Measurements from ENCODE around the gene CEACAM19.
A peak's percentile ranks its signal among the peaks of the same experiment; 100 is the strongest.

Gene CEACAM19

DNA sequence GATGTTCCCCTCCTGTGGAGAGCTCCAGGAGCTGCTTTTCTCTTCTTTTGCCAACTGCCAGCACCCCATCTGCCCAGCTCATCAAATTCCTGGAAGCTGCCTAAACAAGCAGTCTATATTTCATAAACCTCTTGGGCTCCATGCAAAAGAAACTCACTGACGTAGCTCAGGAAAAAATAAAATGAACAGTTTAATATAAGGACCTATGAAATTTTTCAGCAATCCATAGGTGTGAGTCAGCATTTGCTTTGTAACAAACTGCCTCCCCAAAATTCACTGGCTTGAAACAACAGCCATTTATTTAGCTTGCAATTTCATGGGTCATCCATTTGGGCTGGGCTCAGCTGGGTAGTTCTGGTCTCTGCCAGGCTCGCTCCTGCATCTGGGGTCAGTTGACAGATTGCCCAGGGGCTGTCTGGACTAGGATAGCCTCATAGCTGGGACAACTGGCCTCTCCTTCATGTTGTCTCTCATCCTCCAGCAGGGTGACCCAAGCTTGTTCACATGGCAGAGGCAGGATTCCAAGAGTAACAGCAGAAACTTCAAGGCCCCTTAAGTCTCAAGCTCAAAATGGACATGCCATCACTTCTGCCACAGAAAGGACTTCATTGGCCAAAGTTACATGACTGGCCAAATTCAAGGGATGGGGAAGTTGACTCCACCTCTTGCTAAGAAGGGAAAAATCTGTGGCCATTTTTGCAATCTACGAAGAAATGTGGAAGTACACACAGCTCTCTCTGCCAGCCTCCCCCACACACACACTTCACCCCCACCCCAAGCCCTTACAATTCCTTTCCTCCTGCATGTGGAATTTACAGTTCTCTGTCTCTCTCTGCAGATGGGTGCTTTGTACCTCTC, 35.5 kb upstream of the CEACAM19 start:
- Histone ChIP-seq H3K27ac (ENCODE audit: low read depth, low read length) (no peak overlapping the region), H3K4me1 (ENCODE audit: control insufficient read depth, insufficient read depth, low read length) (peaks cover 19% of the 10 kb centered on the region), H3K9me3 (ENCODE audit: control insufficient read depth, insufficient read depth, low read depth, low read length) (peaks cover 4% of the 10 kb centered on the region; the same call in 1 of the 2 replicates), H3K27me3 (ENCODE audit: control insufficient read depth, insufficient read depth, low read length) (no peaks in the 10 kb centered on the region), H3K4me3 (ENCODE audit: low read depth, low read length) (no peak overlapping the region), H3K36me3 (ENCODE audit: control insufficient read depth, insufficient read depth, low read length) (no peaks in the 10 kb centered on the region), H3K9ac (ENCODE audit: low read length) (no peak overlapping the region)

DNA sequence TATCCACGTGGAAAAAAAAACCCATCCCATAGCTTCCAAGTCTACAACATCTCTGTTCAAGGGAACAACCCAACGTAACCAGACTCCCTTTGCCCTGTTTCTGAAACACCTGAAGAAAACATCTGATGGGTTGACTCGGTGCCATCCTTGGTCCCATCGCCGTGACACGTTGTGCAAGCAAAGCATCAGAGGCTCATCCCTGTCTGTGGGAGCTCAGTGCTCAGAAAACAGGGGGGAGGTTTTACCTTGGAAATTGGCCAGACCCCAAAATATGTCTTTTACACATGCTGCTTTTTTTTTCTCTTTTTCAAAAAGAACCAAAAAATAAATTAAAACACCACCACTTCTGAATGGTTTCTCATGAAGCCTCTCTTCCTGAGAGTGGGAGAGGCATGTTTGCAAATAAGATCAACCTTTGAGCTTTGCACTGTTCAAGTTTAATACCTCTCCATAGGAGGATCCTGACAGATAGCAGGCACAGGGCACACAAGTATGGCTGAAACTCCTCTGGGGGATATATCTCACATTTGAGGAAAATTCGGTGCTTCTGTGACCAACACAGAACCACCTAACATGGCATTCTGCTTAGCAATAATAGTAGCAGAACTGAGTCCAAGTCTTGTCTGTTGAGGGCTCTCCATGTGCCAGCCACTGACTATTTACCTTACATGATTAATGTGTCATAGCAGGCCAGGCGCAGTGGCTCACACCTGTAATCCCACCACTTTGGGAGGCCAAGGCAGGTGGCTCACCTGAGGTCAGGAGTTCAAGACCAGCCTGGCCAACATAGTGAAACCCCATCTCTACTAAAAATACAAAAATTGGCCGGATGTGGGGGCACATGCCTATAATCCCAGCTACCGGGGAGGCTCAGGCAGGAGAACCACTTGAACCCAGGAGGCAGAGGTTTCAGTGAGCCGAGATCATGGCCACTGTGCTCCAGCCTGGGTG, 34.6 kb upstream of the CEACAM19 start:
- Histone ChIP-seq H3K27ac (ENCODE audit: low read depth, low read length) (no peak overlapping the region), H3K9ac (ENCODE audit: low read length) (no peak overlapping the region)

DNA sequence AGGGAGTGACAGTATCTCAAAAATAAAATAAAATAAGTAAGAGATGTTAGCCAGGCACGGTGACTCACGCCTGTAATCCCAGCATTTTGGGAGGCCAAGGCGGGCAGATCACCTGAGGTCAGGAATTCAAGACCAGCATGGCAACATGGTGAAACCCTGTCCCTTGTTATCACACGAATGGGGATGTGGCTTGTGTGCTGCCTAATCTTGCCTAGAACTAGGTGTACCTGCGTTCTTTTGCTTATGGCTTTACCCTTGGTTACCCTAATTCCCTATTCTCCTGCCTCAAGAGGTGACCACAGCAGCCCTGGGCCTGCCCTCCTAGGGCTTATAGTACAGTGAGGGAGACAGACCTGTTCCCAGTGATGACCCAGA, 33.9 kb upstream of the CEACAM19 start:
- Histone ChIP-seq H3K27ac (ENCODE audit: low read depth, low read length) (no peak overlapping the region), H3K9me3 (ENCODE audit: control insufficient read depth, insufficient read depth, low read depth, low read length) (peaks cover 4% of the 10 kb centered on the region; the same call in 1 of the 2 replicates), H3K4me1 (ENCODE audit: control insufficient read depth, insufficient read depth, low read length) (peaks cover 16% of the 10 kb centered on the region), H3K27me3 (ENCODE audit: control insufficient read depth, insufficient read depth, low read length) (no peaks in the 10 kb centered on the region), H3K4me3 (ENCODE audit: low read depth, low read length) (no peak overlapping the region), H3K36me3 (ENCODE audit: control insufficient read depth, insufficient read depth, low read length) (no peaks in the 10 kb centered on the region), H3K9ac (ENCODE audit: low read length) (no peak overlapping the region)

More for the DNA sequence above, 34.6 kb upstream of the CEACAM19 start:
- H3K4me3 ChIP-seq (ENCODE audit: low read depth, low read length), result no peak overlapping the region
- H3K9me3 ChIP-seq (ENCODE audit: control insufficient read depth, insufficient read depth, low read depth, low read length), result peaks cover 4% of the 10 kb centered on the region; the same call in 1 of the 2 replicates
- H3K36me3 ChIP-seq (ENCODE audit: control insufficient read depth, insufficient read depth, low read length), result no peaks in the 10 kb centered on the region
- no peaks in the 10 kb centered on the region for H3K27me3 ChIP-seq (ENCODE audit: control insufficient read depth, insufficient read depth, low read length)
- H3K4me1 ChIP-seq (ENCODE audit: control insufficient read depth, insufficient read depth, low read length), result peaks cover 19% of the 10 kb centered on the region

DNA sequence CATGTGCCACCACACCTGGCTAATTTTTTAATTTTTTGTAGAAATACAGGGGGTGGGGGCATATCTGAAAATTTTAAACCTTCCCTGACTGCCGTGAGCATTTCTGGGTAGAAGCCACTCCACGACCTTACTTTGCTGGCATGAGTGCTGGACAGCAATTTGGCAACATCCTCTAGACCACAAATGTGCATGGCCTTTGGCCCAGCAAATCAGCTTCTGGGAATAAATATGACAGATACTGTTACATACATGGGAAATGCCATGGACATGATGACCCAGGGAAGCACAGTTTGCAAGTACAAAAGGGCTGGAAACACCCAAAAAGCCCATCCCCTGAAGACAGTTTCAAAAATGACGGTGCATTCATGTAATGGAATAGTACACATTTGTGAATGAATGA, 30.8 kb upstream of the CEACAM19 start:
- no peak overlapping the region for H3K9ac ChIP-seq (ENCODE audit: low read length)
- H3K4me1 ChIP-seq (ENCODE audit: control insufficient read depth, insufficient read depth, low read length), result no peaks in the 10 kb centered on the region
- no peaks in the 10 kb centered on the region for H3K27me3 ChIP-seq (ENCODE audit: control insufficient read depth, insufficient read depth, low read length)
- H3K36me3 ChIP-seq (ENCODE audit: control insufficient read depth, insufficient read depth, low read length), result no peaks in the 10 kb centered on the region
- no peak overlapping the region for H3K27ac ChIP-seq (ENCODE audit: low read depth, low read length)
- no peak overlapping the region for H3K4me3 ChIP-seq (ENCODE audit: low read depth, low read length)
- no peaks in the 10 kb centered on the region for H3K9me3 ChIP-seq (ENCODE audit: control insufficient read depth, insufficient read depth, low read depth, low read length)

DNA sequence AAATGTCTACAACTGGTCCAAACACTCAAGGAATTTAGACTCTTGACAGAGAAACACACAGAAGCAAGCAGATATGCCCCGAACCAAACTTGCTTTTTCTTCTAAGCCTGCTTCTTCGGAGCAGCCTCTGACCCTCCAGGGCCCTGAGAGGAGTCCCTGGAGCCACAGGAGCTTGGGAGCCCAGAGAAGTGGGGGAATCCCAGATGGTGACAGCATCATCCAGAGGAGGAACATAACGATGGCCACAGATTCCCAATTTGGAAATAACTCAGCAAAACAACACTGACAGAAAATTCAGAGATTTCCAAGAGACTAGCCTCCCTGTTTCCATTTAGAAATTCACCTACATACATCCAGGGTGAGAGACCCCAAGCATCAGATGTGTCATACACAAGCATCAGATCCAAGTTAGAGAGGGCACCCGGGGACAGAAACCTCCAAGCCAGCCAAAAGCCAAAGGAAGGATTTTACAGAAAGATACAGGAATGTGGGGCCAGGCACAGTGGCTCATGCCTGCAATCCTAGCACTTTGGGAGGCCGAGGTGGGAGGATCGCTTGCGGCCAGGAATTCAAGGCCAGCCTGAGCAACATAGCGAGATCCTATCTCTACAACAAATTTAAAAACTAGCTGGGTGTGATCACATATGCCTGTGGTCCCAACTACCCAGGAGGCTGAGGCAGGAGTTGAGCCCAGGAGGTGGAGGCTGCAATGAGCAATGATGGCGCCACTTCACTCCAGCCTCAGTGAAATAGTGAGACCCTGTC, 29.6 kb upstream of the CEACAM19 start:
- H3K27ac ChIP-seq (ENCODE audit: low read depth, low read length), result no peak overlapping the region
- no peaks in the 10 kb centered on the region for H3K4me1 ChIP-seq (ENCODE audit: control insufficient read depth, insufficient read depth, low read length)
- no peak overlapping the region for H3K9ac ChIP-seq (ENCODE audit: low read length)
- no peaks in the 10 kb centered on the region for H3K9me3 ChIP-seq (ENCODE audit: control insufficient read depth, insufficient read depth, low read depth, low read length)
- no peak overlapping the region for H3K4me3 ChIP-seq (ENCODE audit: low read depth, low read length)
- no peaks in the 10 kb centered on the region for H3K27me3 ChIP-seq (ENCODE audit: control insufficient read depth, insufficient read depth, low read length)
- peaks cover 9% of the 10 kb centered on the region for H3K36me3 ChIP-seq (ENCODE audit: control insufficient read depth, insufficient read depth, low read length)

DNA sequence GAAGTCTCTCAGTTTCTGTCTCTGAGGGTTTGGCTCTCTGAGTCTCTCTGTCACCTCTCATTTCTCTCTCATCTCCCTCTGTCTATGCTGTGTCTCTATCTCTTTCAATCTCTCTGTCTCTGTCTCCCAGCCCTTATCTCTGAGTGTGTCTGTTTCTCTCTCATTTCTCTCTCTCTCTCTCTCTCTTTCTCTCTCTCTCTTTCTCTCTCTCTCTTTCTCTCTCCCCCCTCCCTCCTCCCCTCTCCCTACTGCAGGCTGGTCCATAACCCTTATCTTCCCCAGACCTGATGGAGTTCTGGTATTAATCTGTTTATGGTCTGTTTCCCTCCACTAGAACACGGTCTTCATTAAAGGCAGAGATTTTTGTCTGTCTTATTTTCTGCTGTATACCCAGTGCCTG, 28.9 kb upstream of the CEACAM19 start:
- Histone ChIP-seq H3K36me3 (ENCODE audit: control insufficient read depth, insufficient read depth, low read length) (peaks cover 15% of the 10 kb centered on the region), H3K27ac (ENCODE audit: low read depth, low read length) (no peak overlapping the region), H3K4me3 (ENCODE audit: low read depth, low read length) (no peak overlapping the region), H3K9me3 (ENCODE audit: control insufficient read depth, insufficient read depth, low read depth, low read length) (no peaks in the 10 kb centered on the region), H3K27me3 (ENCODE audit: control insufficient read depth, insufficient read depth, low read length) (no peaks in the 10 kb centered on the region), H3K4me1 (ENCODE audit: control insufficient read depth, insufficient read depth, low read length) (no peaks in the 10 kb centered on the region), H3K9ac (ENCODE audit: low read length) (no peak overlapping the region)

DNA sequence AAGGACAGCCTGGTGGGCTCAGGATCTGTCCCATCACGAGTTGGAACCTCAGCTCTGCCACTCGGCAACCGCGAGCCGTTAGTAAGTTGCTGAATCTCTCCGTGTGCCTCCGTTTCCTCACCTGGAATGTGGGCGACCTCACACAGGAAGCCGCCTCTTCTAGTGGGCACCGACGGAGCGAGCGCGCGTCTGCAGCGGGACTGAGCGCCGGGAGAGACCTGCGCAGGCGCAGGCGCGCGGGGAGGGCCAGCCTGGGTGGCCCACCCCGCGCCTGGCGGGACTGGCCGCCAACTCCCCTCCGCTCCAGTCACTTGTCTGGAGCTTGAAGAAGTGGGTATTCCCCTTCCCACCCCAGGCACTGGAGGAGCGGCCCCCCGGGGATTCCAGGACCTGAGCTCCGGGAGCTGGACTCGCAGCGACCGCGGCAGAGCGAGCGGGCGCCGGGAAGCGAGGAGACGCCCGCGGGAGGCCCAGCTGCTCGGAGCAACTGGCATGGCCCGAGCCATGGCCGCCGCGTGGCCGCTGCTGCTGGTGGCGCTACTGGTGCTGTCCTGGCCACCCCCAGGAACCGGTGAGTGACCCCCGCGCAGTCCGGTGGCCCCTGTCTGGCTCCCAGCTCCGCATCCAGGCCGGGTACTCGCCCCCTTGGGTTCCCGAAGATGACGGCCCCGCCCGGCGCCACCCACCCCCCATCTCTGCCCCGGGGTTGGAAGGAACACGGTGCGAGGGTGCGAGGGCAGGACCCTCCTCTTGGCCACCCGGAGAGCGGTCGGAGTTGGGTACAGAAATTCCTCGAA, 27.5 kb upstream of the CEACAM19 start, which contains the start of gene PVR:
PVR (plus strand) TSS at position 306 of the 797 bp plus-strand sequence; CDS start at position 493, 187 bp downstream.
- H3K9me3 ChIP-seq (ENCODE audit: control insufficient read depth, insufficient read depth, low read depth, low read length), result no peaks in the 10 kb centered on the region
- peak within 1 kb of the TSS; percentile 80 for H3K9ac ChIP-seq (ENCODE audit: low read length)
- peak within 1 kb of the TSS; percentile 62; the same call in 1 of the 2 replicates for H3K27ac ChIP-seq (ENCODE audit: low read depth, low read length)
- no peaks in the 10 kb centered on the region for H3K27me3 ChIP-seq (ENCODE audit: control insufficient read depth, insufficient read depth, low read length)
- H3K36me3 ChIP-seq (ENCODE audit: control insufficient read depth, insufficient read depth, low read length), result peaks cover 28% of the 10 kb centered on the region
- H3K4me1 ChIP-seq (ENCODE audit: control insufficient read depth, insufficient read depth, low read length), result no peaks in the 10 kb centered on the region
- H3K4me3 ChIP-seq (ENCODE audit: low read depth, low read length), result peak within 1 kb of the TSS; percentile 69

DNA sequence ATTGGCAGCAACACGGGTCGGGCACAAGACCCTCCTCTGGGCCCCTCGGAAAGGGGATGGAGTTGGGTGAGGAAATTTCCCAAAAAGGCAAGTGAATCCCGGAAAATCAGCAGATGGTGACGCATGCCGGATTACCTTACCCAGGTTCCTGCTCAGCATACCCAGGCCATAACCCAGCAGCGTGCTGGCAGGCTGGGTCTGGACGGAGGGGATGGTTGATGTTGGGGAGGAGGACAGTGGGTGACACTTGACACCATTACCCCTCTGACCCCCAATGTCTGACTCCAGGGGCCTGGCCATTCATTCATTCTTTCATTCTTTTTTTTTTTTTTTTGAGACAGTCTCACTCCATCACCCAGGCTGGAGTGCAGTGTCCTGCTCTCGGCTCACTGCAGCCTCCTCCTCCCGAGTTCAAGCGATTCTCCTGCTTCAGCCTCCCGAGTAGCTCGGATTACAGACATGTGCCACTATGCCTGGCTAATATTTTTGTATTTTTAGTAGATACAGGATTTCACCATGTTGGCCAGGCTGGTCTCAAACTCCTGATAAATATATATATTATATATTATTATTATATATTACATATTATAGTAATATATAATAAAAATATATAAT, 26.8 kb upstream of the CEACAM19 start:
- H3K9ac ChIP-seq (ENCODE audit: low read length), result peak overlapping the region; percentile 80
- H3K27ac ChIP-seq (ENCODE audit: low read depth, low read length), result peak overlapping the region; percentile 62; the same call in 1 of the 2 replicates

DNA sequence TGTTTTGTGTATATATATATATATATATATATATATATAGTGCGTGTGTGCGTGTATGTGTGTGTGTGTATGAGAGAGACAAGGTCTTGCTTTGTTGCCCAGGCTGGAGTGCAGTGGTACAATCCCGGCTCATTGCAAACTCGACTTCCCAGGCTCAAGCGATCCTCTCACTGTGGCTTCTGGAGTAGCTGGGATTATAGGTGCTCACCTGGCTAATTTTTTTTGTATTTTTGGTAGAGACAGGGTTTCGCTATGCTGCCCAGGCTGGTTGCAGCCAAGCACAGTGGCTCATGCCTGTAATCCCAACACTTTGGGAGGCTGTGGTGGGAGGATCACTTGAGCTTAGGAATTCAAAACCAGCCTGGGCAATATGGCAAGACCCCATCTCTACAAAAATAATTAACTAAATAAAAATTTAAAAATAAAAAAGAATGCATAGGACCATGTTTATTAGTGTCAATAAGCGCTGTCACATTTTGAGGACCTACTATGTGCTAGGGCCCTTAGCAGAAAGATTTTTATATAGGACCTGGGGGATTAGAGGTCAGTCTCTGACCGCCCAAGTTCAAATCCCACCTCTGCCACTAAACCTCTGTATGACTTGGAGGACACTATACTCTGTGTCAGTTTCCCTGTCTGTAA, 25.8 kb upstream of the CEACAM19 start:
- H3K4me3 ChIP-seq (ENCODE audit: low read depth, low read length), result no peak overlapping the region
- H3K36me3 ChIP-seq (ENCODE audit: control insufficient read depth, insufficient read depth, low read length), result peaks cover 46% of the 10 kb centered on the region
- H3K9me3 ChIP-seq (ENCODE audit: control insufficient read depth, insufficient read depth, low read depth, low read length), result no peaks in the 10 kb centered on the region
- H3K4me1 ChIP-seq (ENCODE audit: control insufficient read depth, insufficient read depth, low read length), result no peaks in the 10 kb centered on the region
- no peak overlapping the region for H3K9ac ChIP-seq (ENCODE audit: low read length)
- H3K27ac ChIP-seq (ENCODE audit: low read depth, low read length), result no peak overlapping the region
- H3K27me3 ChIP-seq (ENCODE audit: control insufficient read depth, insufficient read depth, low read length), result no peaks in the 10 kb centered on the region

More for the DNA sequence above, 26.8 kb upstream of the CEACAM19 start:
- no peaks in the 10 kb centered on the region for H3K27me3 ChIP-seq (ENCODE audit: control insufficient read depth, insufficient read depth, low read length)
- H3K36me3 ChIP-seq (ENCODE audit: control insufficient read depth, insufficient read depth, low read length), result peaks cover 36% of the 10 kb centered on the region
- H3K9me3 ChIP-seq (ENCODE audit: control insufficient read depth, insufficient read depth, low read depth, low read length), result no peaks in the 10 kb centered on the region
- H3K4me1 ChIP-seq (ENCODE audit: control insufficient read depth, insufficient read depth, low read length), result no peaks in the 10 kb centered on the region
- H3K4me3 ChIP-seq (ENCODE audit: low read depth, low read length), result peak overlapping the region; percentile 69

Measured in HUES6 (cell line).